ENCODE results near the gene DGCR8. TPM values are rescaled to one million over a fixed set of nuclear protein-coding genes. Genes with fewer than 3 reads are reported as not detected.
A peak's percentile ranks its signal among the peaks of the same experiment; 100 is the strongest.
"Not testable (repeated sequence)": the region's sequence is repeated elsewhere in the genome, so short reads cannot be mapped to it uniquely, and the experiment has no call there.

DGCR8 gene
- total RNA-seq, 1 donor from 2014 or later, result 81.0 TPM

GRCh38 chr22:20065896-20066616 lies 14.0 kb upstream of the DGCR8 start:
- H3K27me3 Mint-ChIP-seq (ENCODE audit: insufficient read depth), result no peaks in the 10 kb centered on the region
- intact Hi-C loops (cut with micrococcal nuclease), result no loop called here
- H3K4me3 Mint-ChIP-seq, result no peak overlapping the region
- no peaks in the 10 kb centered on the region for H3K9me3 Mint-ChIP-seq
- DNase-seq (ENCODE audit: low spot score), result no peak
- H3K4me1 Mint-ChIP-seq (ENCODE audit: low read depth), result no peaks in the 10 kb centered on the region
- peaks cover 2% of the 10 kb centered on the region for H3K36me3 Mint-ChIP-seq (ENCODE audit: low read depth)
- H3K27ac Mint-ChIP-seq, result no peak overlapping the region

- Mint-ChIP-seq H3K9me3 (no peaks in the 10 kb centered on the region), H3K4me1 (ENCODE audit: low read depth) (no peaks in the 10 kb centered on the region), H3K36me3 (ENCODE audit: low read depth) (peaks cover 2% of the 10 kb centered on the region), H3K27ac (no peak overlapping the region), H3K4me3 (no peak overlapping the region), H3K27me3 (ENCODE audit: insufficient read depth) (no peaks in the 10 kb centered on the region)
- no peak for DNase-seq (ENCODE audit: low spot score)
- intact Hi-C loops (cut with micrococcal nuclease), result no loop called here
Measured at GRCh38 chr22:20066617-20067383, 13.2 kb upstream of the DGCR8 start.

- H3K4me1 Mint-ChIP-seq (ENCODE audit: low read depth); intact Hi-C loops (cut with micrococcal nuclease); DNase-seq (ENCODE audit: low spot score); H3K36me3 Mint-ChIP-seq (ENCODE audit: low read depth); H3K9me3 Mint-ChIP-seq; H3K27ac Mint-ChIP-seq; H3K27me3 Mint-ChIP-seq (ENCODE audit: insufficient read depth); H3K4me3 Mint-ChIP-seq: not testable (repeated sequence)
Measured at GRCh38 chr22:20067384-20067682, 12.7 kb upstream of the DGCR8 start.

GRCh38 chr22:20068640-20069039 lies 11.4 kb upstream of the DGCR8 start:
- intact Hi-C loops (cut with micrococcal nuclease), result no loop called here
- Mint-ChIP-seq H3K27me3 (ENCODE audit: insufficient read depth) (no peaks in the 10 kb centered on the region), H3K27ac (no peak overlapping the region), H3K9me3 (no peaks in the 10 kb centered on the region), H3K4me1 (ENCODE audit: low read depth) (no peaks in the 10 kb centered on the region), H3K36me3 (ENCODE audit: low read depth) (no peaks in the 10 kb centered on the region), H3K4me3 (no peak overlapping the region)
- DNase-seq (ENCODE audit: low spot score), result no peak

GRCh38 chr22:20069331-20070042 lies 10.6 kb upstream of the DGCR8 start:
- no peaks in the 10 kb centered on the region for H3K4me1 Mint-ChIP-seq (ENCODE audit: low read depth)
- intact Hi-C loops (cut with micrococcal nuclease), result no loop called here
- no peaks in the 10 kb centered on the region for H3K36me3 Mint-ChIP-seq (ENCODE audit: low read depth)
- no peak for DNase-seq (ENCODE audit: low spot score)
- no peaks in the 10 kb centered on the region for H3K9me3 Mint-ChIP-seq
- no peak overlapping the region for H3K4me3 Mint-ChIP-seq
- H3K27ac Mint-ChIP-seq, result no peak overlapping the region
- H3K27me3 Mint-ChIP-seq (ENCODE audit: insufficient read depth), result no peaks in the 10 kb centered on the region

GRCh38 chr22:20071524-20071972 lies 8.5 kb upstream of the DGCR8 start:
- intact Hi-C loops (cut with micrococcal nuclease), result no loop called here

GRCh38 chr22:20076627-20077172 lies 3.3 kb upstream of the DGCR8 start:
- Mint-ChIP-seq H3K27me3 (ENCODE audit: insufficient read depth) (no peaks in the 10 kb centered on the region), H3K27ac (no peak overlapping the region), H3K4me1 (ENCODE audit: low read depth) (peaks cover 12% of the 10 kb centered on the region), H3K4me3 (no peak overlapping the region), H3K9me3 (no peaks in the 10 kb centered on the region), H3K36me3 (ENCODE audit: low read depth) (peaks cover 3% of the 10 kb centered on the region)
- intact Hi-C loops (cut with micrococcal nuclease), result no loop called here
- no peak for DNase-seq (ENCODE audit: low spot score)

More at GRCh38 chr22:20071524-20071972, 8.5 kb upstream of the DGCR8 start:
- Mint-ChIP-seq H3K27ac (no peak overlapping the region), H3K36me3 (ENCODE audit: low read depth) (no peaks in the 10 kb centered on the region), H3K9me3 (no peaks in the 10 kb centered on the region), H3K4me3 (no peak overlapping the region), H3K27me3 (ENCODE audit: insufficient read depth) (no peaks in the 10 kb centered on the region), H3K4me1 (ENCODE audit: low read depth) (no peaks in the 10 kb centered on the region)
- DNase-seq (ENCODE audit: low spot score), result no peak

GRCh38 chr22:20080445-20080775 lies 369 bp downstream of the DGCR8 start:
- no peaks in the 10 kb centered on the region for H3K9me3 Mint-ChIP-seq
- peaks cover 6% of the 10 kb centered on the region for H3K36me3 Mint-ChIP-seq (ENCODE audit: low read depth)
- intact Hi-C loops (cut with micrococcal nuclease), result loop anchor here (1.0 kb wide), 5 partner anchors 20 to 225 kb away; partner anchors contain the start of genes ARVCF and TRMT2A
- H3K27me3 Mint-ChIP-seq (ENCODE audit: insufficient read depth), result no peaks in the 10 kb centered on the region
- H3K4me3 Mint-ChIP-seq, result peak overlapping the region; percentile 83
- DNase-seq (ENCODE audit: low spot score), result peak; percentile 71
- peak overlapping the region; percentile 82 for H3K27ac Mint-ChIP-seq
- H3K4me1 Mint-ChIP-seq (ENCODE audit: low read depth), result peaks cover 40% of the 10 kb centered on the region

GRCh38 chr22:20080776-20081654 lies 974 bp downstream of the DGCR8 start:
- H3K9me3 Mint-ChIP-seq, result no peaks in the 10 kb centered on the region
- H3K27me3 Mint-ChIP-seq (ENCODE audit: insufficient read depth), result no peaks in the 10 kb centered on the region
- peaks cover 7% of the 10 kb centered on the region for H3K36me3 Mint-ChIP-seq (ENCODE audit: low read depth)
- no peak for DNase-seq (ENCODE audit: low spot score)
- H3K4me1 Mint-ChIP-seq (ENCODE audit: low read depth), result peaks cover 40% of the 10 kb centered on the region
- H3K4me3 Mint-ChIP-seq, result peak overlapping the region; percentile 83
- H3K27ac Mint-ChIP-seq, result peak overlapping the region; percentile 82
- intact Hi-C loops (cut with micrococcal nuclease), result loop anchor here (1.0 kb wide), 5 partner anchors 19 to 226 kb away; partner anchors contain the start of genes ARVCF and TRMT2A

- no peaks in the 10 kb centered on the region for H3K9me3 Mint-ChIP-seq
- H3K4me3 Mint-ChIP-seq, result peak overlapping the region; percentile 53
- peaks cover 25% of the 10 kb centered on the region for H3K36me3 Mint-ChIP-seq (ENCODE audit: low read depth)
- peaks cover 40% of the 10 kb centered on the region for H3K4me1 Mint-ChIP-seq (ENCODE audit: low read depth)
- H3K27me3 Mint-ChIP-seq (ENCODE audit: insufficient read depth), result no peaks in the 10 kb centered on the region
- peak overlapping the region; percentile 55 for H3K27ac Mint-ChIP-seq
- DNase-seq (ENCODE audit: low spot score), result no peak
- intact Hi-C loops (cut with micrococcal nuclease), result no loop called here
Measured at GRCh38 chr22:20083157-20083890, 3.3 kb downstream of the DGCR8 start.

- intact Hi-C loops (cut with micrococcal nuclease), result no loop called here
- Mint-ChIP-seq H3K36me3 (ENCODE audit: low read depth) (peaks cover 25% of the 10 kb centered on the region), H3K4me1 (ENCODE audit: low read depth) (peaks cover 44% of the 10 kb centered on the region), H3K27ac (peak overlapping the region; percentile 55), H3K27me3 (ENCODE audit: insufficient read depth) (no peaks in the 10 kb centered on the region), H3K9me3 (no peaks in the 10 kb centered on the region), H3K4me3 (peak overlapping the region; percentile 53)
- DNase-seq (ENCODE audit: low spot score), result no peak
Measured at GRCh38 chr22:20083891-20084546, 4.0 kb downstream of the DGCR8 start.

All from activated T-helper 1 cell treated with anti-CD3 and anti-CD28 coated beads, Interleukin-12 subunit alpha, Interleukin-12 subunit beta, Interleukin-2, Interleukin-4 antibody, amounts not matched to agents 30 ng/mL and 10 ng/mL and 1 ng/mL, durations not matched to agents 14 hours and 24 hours and 36 hours (primary cell).